OCI-LY7 (cell line): ENCODE data around the gene KLF13. TPM values are rescaled to one million over a fixed set of nuclear protein-coding genes. Genes with fewer than 3 reads are reported as not detected.
A peak's percentile ranks its signal among the peaks of the same experiment; 100 is the strongest.

Experiments
- BruUV-seq: library from RNA; stranded (reverse); fragments of 400-500 nt; replicated peaks from 2 replicates; lab custom pipeline; 2021; lab: Mats Ljungman, UMichigan
- CTCF ChIA-PET: fragments of 300-600 bp; sonication (Branson Sonifier 250); formaldehyde crosslinking; loops from one replicate; lab custom pipeline; 2022; ENCODE audit warnings: antibody characterized with exemption; ENCODE audit not compliant: unreplicated experiment; lab: Charles Lee
- POLR2A ChIA-PET: fragments of 300-600 bp; sonication (Branson Sonifier 250); formaldehyde crosslinking; loops from one replicate; lab custom pipeline; 2022; ENCODE audit warnings: antibody characterized with exemption; lab: Charles Lee
- DNase-seq: peaks from one replicate; pipeline ENCODE4 v3.0.0-alpha.2; 2015; ENCODE audit warnings: low spot score
- H2AFZ ChIP-seq: fragments of 200-600 bp; sonication (generic), shearing (Covaris generic); 2 replicates; pipeline ENCODE4 v1.6.1; 2014; ENCODE audit warnings: mild to moderate bottlenecking, antibody characterized with exemption, low read length, moderate library complexity
- H3K27ac ChIP-seq: fragments of 200-600 bp; sonication (generic); 2 replicates; pipeline ENCODE4 v1.5.1; 2014; ENCODE audit warnings: mixed run types, low read depth, mild to moderate bottlenecking, moderate library complexity, low read length, inconsistent platforms; ENCODE audit not compliant: poor library complexity, severe bottlenecking
- H3K36me3 ChIP-seq: fragments of 200-600 bp; sonication (generic); 2 replicates; pipeline ENCODE4 v1.6.1; 2014; ENCODE audit warnings: mild to moderate bottlenecking, antibody characterized with exemption, low read length, moderate library complexity, mixed read lengths; ENCODE audit not compliant: insufficient read depth
- H3K4me1 ChIP-seq: fragments of 200-600 bp; sonication (generic); 2 replicates; pipeline ENCODE4 v1.5.1; 2014; ENCODE audit warnings: mild to moderate bottlenecking, low read length; ENCODE audit not compliant: insufficient read depth, poor library complexity, severe bottlenecking
- H3K4me2 ChIP-seq: fragments of 200-600 bp; sonication (generic); 2 replicates; pipeline ENCODE4 v1.6.1; 2014; ENCODE audit warnings: mild to moderate bottlenecking, low read length
- H3K4me3 ChIP-seq: fragments of 200-600 bp; sonication (generic); 2 replicates; pipeline ENCODE4 v1.5.1; 2014; ENCODE audit warnings: mild to moderate bottlenecking, low read depth, low read length; ENCODE audit not compliant: poor library complexity, severe bottlenecking
- H3K79me2 ChIP-seq: fragments of 200-600 bp; sonication (generic); 2 replicates; pipeline ENCODE4 v1.6.1; 2016; ENCODE audit warnings: low read depth, mild to moderate bottlenecking, low read length, moderate library complexity, mixed read lengths; ENCODE audit not compliant: insufficient read depth
- H3K9me2 ChIP-seq: fragments of 200-600 bp; sonication (generic); 2 replicates; pipeline ENCODE4 v1.6.1; 2016; ENCODE audit warnings: mild to moderate bottlenecking, low read length, mixed read lengths; ENCODE audit not compliant: insufficient read depth
- H3K9me3 ChIP-seq: fragments of 200-600 bp; sonication (generic); 2 replicates; pipeline ENCODE4 v1.6.1; 2014; ENCODE audit warnings: mild to moderate bottlenecking, mixed run types, low read length, mixed read lengths
- H4K20me1 ChIP-seq: fragments of 200-600 bp; sonication (generic); 2 replicates; pipeline ENCODE4 v1.6.1; 2014; ENCODE audit warnings: mild to moderate bottlenecking, antibody characterized with exemption, low read length, moderate library complexity, mixed read lengths; ENCODE audit not compliant: insufficient read depth
- EZH2phosphoT487 ChIP-seq: fragments of 200-600 bp; sonication (generic); IDR thresholded peaks from 2 replicates; pipeline ENCODE4 v1.6.1; 2018; ENCODE audit warnings: low read depth, borderline replicate concordance, mild to moderate bottlenecking, mixed run types, antibody characterized with exemption, low read length, moderate library complexity, mixed read lengths
- intact Hi-C: fragments of 100-400 bp; cut with micrococcal nuclease; formaldehyde crosslinking; loops from one replicate; pipeline ENCODE4 v1.10.0; 2022; ENCODE audit not compliant: unreplicated experiment
- total RNA-seq, 2 experiments: library from RNA; depleted of rRNA in 1 of 2; stranded (reverse); fragments of >200 nt in 1 of 2; shearing (Covaris generic) in 1 of 2; gene quantifications; 2 replicates each; pipeline ENCODE4 v1.2.3, GENCODE V29; 2014 to 2022
- TF ChIP-seq, protein P1 (sequence below): fragments of 200-600 bp; sonication (generic); conservative IDR thresholded peaks from 2 replicates; pipeline ENCODE4 v1.5.1; 2014; ENCODE audit warnings: mild to moderate bottlenecking, antibody characterized with exemption, low read length, moderate library complexity, mixed read lengths

Gene KLF13
- total RNA-seq, 2 experiments from 2014 or later, result 63.2 to 64.6 TPM

DNA sequence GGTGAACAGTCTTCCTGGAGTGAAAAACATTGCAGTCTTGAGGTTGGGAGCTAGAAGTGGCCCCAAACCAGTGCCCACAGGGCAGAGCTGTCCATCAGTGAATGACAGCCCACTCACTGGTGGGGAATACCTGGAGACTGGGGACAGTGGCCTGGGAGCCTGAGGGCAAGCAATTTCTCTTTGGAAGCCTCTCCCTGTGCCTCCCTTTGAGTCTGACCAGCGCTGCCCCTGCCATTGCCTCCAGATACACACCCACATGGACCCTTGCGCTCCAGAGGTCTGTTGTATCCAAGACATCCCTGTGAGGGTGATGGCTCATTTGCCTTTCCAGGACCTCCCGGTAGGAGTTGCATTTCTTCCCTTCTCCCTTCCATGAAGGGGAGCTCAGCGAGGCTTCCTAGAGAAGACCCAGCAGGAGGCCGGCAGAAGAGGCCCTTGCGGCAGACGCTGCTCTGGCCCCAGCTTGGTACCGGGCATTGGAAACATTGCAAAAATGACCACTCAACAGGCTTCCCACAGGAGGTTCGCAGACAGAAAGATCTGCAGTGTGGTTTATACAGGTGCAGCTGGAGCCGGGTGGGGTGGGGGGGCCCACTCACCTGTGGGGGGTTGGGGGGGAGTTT is 38.5 kb downstream of the KLF13 start:
- peak overlapping the region; percentile 65 for H3K27ac ChIP-seq
- H3K4me1 ChIP-seq, result peaks cover 94% of the 10 kb centered on the region
- H3K4me3 ChIP-seq, result peak overlapping the region; percentile 47
- peaks cover 86% of the 10 kb centered on the region for H3K79me2 ChIP-seq
- no peak for TF ChIP-seq EZH2phosphoT487
- TF ChIP-seq, protein P1, sequence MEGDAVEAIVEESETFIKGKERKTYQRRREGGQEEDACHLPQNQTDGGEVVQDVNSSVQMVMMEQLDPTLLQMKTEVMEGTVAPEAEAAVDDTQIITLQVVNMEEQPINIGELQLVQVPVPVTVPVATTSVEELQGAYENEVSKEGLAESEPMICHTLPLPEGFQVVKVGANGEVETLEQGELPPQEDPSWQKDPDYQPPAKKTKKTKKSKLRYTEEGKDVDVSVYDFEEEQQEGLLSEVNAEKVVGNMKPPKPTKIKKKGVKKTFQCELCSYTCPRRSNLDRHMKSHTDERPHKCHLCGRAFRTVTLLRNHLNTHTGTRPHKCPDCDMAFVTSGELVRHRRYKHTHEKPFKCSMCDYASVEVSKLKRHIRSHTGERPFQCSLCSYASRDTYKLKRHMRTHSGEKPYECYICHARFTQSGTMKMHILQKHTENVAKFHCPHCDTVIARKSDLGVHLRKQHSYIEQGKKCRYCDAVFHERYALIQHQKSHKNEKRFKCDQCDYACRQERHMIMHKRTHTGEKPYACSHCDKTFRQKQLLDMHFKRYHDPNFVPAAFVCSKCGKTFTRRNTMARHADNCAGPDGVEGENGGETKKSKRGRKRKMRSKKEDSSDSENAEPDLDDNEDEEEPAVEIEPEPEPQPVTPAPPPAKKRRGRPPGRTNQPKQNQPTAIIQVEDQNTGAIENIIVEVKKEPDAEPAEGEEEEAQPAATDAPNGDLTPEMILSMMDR, result no peak
- no TSS peak for BruUV-seq
- H3K9me2 ChIP-seq, result no peaks in the 10 kb centered on the region
- H3K9me3 ChIP-seq, result peaks cover 10% of the 10 kb centered on the region
- peaks cover 18% of the 10 kb centered on the region for H3K36me3 ChIP-seq
- ChIA-PET CTCF (interaction anchor here (0.9 to 1.6 kb wide), 3 partner anchors 12 to 73 kb away, joined by 3 to 8 read pairs (median 3); no protein-coding TSS in a partner anchor), POLR2A (interaction anchor here (0.6 to 1.7 kb wide), 5 partner anchors 21 to 76 kb away, joined by 3 to 7 read pairs (median 4); no protein-coding TSS in a partner anchor)
- H4K20me1 ChIP-seq, result peaks cover 7% of the 10 kb centered on the region; the same call in 1 of the 2 replicates
- intact Hi-C loops, result no loop called here
- no peak for DNase-seq
- peak overlapping the region; percentile 70 for H3K4me2 ChIP-seq
- H2AFZ ChIP-seq, result no peak overlapping the region

DNA sequence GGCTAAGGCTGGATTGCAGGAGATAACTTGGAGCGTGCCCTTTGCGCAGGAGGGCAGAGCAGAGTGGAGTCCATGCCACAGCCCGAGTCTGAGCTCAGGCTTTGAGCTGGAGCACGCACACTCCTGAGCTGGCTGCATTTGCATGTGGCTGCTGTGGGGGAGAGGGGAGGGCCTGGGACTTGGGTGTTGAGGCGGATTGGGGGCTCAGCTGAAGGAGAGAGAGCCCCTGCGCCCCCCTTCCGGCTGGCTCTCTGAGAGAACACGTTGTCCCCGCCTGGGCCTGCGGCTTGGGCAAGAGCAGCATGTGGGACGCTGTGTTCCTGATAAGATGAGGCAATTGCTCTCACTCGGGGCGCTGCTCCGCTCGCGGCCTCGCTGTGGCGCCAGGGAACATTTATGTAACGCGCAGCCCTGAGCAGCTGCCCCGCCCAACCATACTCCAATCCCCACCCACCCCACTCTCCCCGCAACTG is 39.1 kb downstream of the KLF13 start:
- ChIA-PET CTCF (interaction anchor here (0.6 to 1.6 kb wide), 4 partner anchors 12 to 127 kb away, joined by 3 to 8 read pairs (median 3); no protein-coding TSS in a partner anchor), POLR2A (interaction anchor here (0.6 to 1.7 kb wide), 5 partner anchors 12 to 76 kb away, joined by 3 to 7 read pairs (median 4); no protein-coding TSS in a partner anchor)
- H3K4me2 ChIP-seq, result peak overlapping the region; percentile 70
- peaks cover 10% of the 10 kb centered on the region for H3K9me3 ChIP-seq
- TF ChIP-seq, protein P1, result peak; percentile 46; the same call in 1 of the 2 replicates
- TF ChIP-seq EZH2phosphoT487, result no peak
- intact Hi-C loops, result no loop called here
- peaks cover 86% of the 10 kb centered on the region for H3K79me2 ChIP-seq
- peak overlapping the region; percentile 65 for H3K27ac ChIP-seq
- peaks cover 94% of the 10 kb centered on the region for H3K4me1 ChIP-seq
- no peak overlapping the region for H2AFZ ChIP-seq
- H3K9me2 ChIP-seq, result no peaks in the 10 kb centered on the region
- peaks cover 18% of the 10 kb centered on the region for H3K36me3 ChIP-seq
- DNase-seq, result peak; percentile 75
- BruUV-seq, result no TSS peak
- peaks cover 7% of the 10 kb centered on the region; the same call in 1 of the 2 replicates for H4K20me1 ChIP-seq
- H3K4me3 ChIP-seq, result peak overlapping the region; percentile 47
